Stimulated activated CD4-positive, alpha-beta T cell treated with anti-CD3 and anti-CD28 coated beads, TNF-alpha, amount 100 ng/mL, for 48 hours (primary cell): ENCODE results near the gene SPR.
"Not testable (repeated sequence)": the region's sequence is repeated elsewhere in the genome, so short reads cannot be mapped to it uniquely, and the experiment has no call there.

Experiments used
- DNase-seq, 3 donors: peaks; one replicate each; pipeline ENCODE4 v3.0.0-alpha.2; 2020; ENCODE audit warnings: low read depth in 3 of 3

The SPR gene

DNA sequence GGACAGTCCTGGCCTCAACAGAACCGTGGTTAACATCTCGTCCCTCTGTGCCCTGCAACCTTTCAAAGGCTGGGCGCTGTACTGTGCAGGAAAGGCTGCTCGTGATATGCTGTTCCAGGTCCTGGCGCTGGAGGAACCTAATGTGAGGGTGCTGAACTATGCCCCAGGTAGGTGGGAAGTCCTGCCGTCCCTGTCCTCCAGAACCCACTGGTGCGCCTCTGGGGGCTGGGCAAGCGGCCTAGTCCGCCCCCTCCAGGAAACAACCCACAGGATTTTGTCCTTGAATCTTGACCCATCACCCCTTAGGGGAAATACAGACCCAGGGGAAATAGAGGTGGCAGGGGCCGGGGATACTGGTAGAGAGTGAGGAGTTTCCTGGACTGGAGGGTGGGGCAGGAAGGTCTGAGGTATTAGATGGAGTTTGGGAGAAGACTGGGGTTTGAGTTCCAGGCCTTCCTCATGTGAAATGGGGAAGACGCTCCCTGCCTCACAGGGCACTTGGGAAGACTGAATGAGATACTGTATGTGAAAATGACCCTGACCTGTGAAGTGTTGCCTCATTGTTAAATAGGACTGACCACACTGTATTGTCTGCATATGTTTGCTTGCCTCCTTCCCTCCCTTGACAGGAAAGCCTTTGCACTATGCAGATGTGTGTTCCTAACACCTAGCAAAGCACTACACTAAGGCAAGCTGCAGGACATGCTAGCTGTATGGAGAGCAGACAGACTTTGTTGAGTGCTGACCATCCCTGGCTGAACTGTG lies 1.4 kb downstream of the SPR start:
- DNase-seq = no peak

GRCh38 chr2:72889991-72890390 lies 2.8 kb downstream of the SPR start:
- DNase-seq = no peak

- DNase-seq = no peak
These were observed 4.0 kb downstream of the SPR start for GRCh38 chr2:72891091-72891818.

DNA sequence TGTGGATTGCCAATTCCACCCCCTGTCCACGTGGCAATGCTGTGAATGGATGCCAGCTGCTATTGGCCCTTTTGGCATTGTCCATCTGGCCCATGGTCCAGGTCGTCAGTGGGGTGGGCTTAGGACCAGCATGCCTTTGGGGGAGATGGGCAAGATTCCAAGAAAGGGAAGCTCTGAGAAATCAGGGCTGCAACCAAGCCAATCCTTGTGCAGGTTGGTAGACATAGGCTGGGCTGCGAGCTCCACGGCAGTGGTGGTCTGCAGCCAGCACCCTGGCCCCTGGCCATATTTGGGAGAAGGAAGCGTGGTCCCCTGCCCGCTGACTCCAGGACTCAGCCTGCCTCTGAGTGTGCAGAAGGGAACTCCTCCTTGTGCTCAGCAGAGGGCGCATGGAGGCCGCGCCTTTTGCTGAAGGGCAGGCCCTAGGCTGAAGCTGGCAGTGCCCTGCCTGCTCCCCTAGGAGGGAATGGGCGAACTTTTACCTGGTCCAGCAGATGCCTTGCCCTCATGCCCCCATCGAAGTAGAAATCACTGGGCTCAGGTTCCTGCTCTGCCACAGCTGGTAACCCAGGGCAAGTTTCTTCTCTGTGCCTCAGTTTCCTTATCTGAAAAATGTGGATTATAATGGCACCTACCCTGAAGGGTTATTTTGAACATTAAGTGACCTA lies 5.4 kb downstream of the SPR start:
- peak in 1 of 3 donors; percentile 43 for DNase-seq

GRCh38 chr2:72893594-72894319 lies 6.5 kb downstream of the SPR start:
- DNase-seq = peak in 1 of 3 donors; percentile 23

GRCh38 chr2:72894514-72894913 lies 7.3 kb downstream of the SPR start:
- DNase-seq = no peak

- DNase-seq = no peak
These were observed 7.9 kb downstream of the SPR start for GRCh38 chr2:72895154-72895553.

DNA sequence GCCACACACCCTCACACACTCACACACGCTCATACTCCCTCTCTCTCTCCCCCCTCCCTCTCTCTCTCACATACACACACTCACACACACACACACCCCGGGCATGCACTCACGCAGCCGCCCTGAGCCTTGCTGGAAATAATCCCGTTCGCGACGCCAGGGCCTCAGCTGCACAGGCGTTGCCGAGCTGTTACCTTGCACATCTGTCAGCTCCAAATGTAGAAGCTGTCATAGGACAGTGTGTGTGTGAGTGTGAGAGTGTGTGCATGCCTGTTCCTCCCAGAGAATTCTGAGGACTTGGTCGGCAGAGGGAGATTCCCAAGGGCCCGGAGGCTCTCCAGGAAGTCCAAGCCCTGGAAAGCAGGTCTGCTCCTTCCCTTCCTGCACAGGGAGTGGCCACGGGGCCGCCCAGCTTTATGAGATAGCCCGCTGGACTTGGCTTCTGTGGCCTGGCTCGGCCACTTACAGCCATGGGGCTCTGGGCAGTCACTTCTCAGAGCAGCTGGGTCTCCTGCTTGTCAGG lies 8.6 kb downstream of the SPR start:
- DNase-seq = no peak

- DNase-seq = no peak
These were observed 9.2 kb downstream of the SPR start for GRCh38 chr2:72896446-72896845.

- DNase-seq = no peak
These were observed 10.8 kb downstream of the SPR start for GRCh38 chr2:72897785-72898584.

GRCh38 chr2:72898585-72898906 lies 11.3 kb downstream of the SPR start:
- DNase-seq = no peak

GRCh38 chr2:72900191-72900825 lies 13.1 kb downstream of the SPR start:
- DNase-seq = no peak

- DNase-seq = no peak
These were observed 14.2 kb downstream of the SPR start for GRCh38 chr2:72901426-72901825.

DNA sequence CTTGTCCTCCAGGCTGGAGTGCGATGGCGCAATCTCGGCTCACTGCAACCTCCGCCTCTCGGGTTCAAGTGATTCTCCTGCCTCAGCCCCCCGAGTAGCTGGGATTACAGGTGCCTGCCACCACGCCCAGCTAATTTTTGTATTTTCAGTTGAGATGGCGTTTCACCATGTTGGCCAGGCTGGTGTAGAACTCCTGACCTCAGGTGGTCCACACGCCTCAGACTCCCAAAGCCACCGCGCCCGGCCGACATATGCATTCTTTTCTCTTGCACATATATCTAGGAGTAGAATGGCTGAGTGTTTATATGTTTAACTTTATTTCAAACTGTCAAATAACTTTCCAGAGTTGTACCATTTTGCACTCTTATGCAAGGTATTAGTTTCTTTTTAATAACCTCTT lies 20.2 kb downstream of the SPR start:
- not testable (repeated sequence) for DNase-seq

DNA sequence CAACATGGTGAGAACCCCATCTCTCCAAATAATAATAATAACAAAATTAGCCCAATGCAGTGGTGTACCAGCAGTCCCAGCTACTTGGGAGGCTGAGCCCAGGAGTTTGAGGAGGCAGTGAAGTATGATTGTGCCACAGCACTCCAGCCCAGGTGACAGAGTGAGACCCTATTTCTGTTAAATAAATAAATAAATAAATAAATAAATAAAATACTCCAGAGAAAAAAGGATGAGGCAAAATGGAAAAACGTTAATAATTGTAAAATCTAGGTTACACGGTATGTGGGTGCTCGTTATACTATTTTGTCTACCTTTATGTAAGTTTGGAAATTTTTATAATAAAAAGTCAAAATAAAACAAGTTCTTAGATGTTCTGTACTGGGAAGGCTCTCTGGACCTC lies 21.5 kb downstream of the SPR start:
- DNase-seq = no peak

DNA sequence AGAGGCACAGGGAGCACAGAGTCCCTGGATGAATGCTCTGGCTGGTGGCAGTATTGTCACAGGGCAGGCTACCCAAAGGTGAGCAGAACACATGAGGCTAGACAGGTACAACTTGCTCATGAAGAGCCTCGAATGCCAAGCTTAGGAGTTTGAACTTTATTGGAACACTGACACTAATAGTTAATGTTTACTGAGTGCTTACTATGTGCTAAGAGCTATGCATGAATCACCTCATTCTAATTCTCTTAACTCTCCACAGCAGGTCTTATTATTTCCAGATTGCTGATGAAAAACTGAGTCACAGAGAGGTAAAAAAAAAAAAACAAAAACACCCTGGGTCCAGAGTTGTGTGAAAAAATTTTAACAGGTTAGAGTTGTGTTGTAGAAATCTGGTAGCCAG lies 24.0 kb downstream of the SPR start:
- DNase-seq = no peak

DNA sequence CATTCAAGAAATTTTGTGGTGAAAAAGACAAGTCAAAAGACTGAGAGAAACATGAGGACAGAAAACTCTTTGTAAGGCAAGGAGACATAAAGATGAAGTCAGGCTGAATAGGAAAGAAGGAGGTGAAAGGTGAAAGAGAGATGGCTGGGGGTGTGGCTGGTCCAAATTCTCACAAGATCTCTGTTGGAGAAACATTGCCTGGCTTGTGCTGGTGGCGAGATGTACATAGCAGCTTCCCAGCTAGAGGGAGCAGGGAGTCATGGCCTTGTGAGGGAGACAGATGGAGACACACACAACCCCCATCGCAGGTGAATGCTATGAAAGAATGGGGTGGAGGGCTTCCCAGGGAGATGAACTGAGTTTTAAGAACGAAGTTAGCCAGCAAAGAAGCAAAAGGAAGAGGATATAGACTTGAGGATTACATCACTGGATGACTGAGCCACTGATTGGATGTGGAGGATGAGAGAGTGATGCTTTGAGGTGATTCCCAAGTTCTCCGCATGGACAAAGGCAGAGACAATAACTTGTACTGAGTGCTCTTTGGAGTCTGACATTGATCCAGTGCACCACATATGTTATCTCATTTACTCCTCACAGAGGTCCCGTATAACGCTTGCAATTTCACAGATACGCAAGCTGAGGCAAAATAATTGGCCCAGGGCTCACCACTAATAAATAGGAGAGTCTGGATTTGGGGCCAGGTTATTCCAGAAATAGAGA lies 26.4 kb downstream of the SPR start:
- DNase-seq = no peak

DNA sequence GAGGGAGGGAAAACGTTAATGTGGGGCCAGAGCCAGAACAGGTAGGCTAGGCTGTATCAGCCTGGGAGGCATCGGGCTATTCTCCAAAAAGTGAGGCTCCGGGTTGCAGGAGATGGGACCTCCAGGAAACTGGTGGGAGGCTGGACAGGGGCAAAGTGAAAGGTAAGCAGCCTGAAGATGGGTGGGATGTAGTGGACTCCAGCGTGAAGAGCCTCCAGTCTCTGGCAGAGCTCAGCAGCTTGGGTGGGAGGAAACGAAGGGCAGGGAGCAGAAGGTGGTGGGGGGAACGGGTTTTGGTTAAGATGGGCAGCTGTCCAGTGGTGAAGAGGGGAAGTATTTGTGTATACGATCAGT lies 27.0 kb downstream of the SPR start:
- no peak for DNase-seq

- no peak for DNase-seq
These were observed 27.5 kb downstream of the SPR start for GRCh38 chr2:72914589-72915319.
